Measurements from ENCODE around the gene CD19. TPM values are rescaled to one million over a fixed set of nuclear protein-coding genes. Genes with fewer than 3 reads are reported as not detected.

CD19 gene
- polyA plus RNA-seq, 1 donor from 2014 or later: not detected

DNA sequence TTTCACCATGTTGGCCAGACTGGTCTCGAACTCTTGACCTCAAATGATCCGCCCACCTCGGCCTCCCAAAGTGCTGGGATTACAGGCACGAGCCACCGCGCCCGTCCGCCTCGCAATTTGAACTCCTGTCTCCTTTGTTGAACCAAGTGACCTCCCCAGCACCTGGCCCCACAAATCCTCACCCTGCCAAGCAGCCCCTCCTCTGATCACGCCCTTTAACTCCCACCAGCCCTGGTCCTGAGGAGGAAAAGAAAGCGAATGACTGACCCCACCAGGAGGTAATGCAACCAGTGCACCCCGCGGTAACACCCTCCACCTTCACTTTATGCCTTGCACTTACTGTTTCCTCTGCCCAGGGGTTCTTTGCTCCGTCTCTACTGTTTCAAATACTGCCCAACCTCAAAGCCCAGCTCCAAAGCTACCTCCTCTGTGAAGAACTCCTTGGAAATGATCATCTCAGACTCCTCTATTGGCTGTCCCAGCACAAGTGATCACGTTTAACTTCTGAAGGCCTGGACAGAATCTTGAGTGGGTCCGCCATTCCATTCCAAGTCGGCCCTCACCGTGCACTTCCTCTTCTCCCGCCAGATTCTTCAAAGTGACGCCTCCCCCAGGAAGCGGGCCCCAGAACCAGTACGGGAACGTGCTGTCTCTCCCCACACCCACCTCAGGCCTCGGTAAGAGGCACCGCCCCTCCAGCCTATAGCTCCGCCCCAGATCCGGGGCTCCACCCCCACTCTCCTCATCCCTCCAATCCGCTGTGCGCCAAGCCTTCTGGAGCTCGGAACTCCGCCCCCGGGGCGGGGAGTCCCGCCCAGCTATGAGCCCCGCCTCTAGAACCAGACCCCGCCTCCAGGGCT, 4.4 kb downstream of the CD19 start:
- H3K9me2 ChIP-seq (ENCODE audit: insufficient read depth, low read length): no peaks in the 10 kb centered on the region
- no peaks in the 10 kb centered on the region for H3K36me3 ChIP-seq (ENCODE audit: insufficient read depth, low read length)
- H3K4me2 ChIP-seq (ENCODE audit: low read length): no peak overlapping the region
- H3K27me3 ChIP-seq (ENCODE audit: insufficient read depth, low read depth, low read length): no peaks in the 10 kb centered on the region
- no peaks in the 10 kb centered on the region for H3K9me3 ChIP-seq (ENCODE audit: low read length)
- H2AFZ ChIP-seq (ENCODE audit: low read depth, low read length): no peak overlapping the region
- H3K79me2 ChIP-seq (replicated peaks; ENCODE audit: insufficient read depth, low read length): no peaks in the 10 kb centered on the region
- no peaks in the 10 kb centered on the region for H4K20me1 ChIP-seq (ENCODE audit: insufficient read depth)
- H3K4me3 ChIP-seq (ENCODE audit: low read length): no peak overlapping the region
- H3K27ac ChIP-seq (ENCODE audit: low read length): no peak overlapping the region
- H3F3A ChIP-seq (ENCODE audit: insufficient read depth, low read length, poor library complexity, severe bottlenecking): no peaks in the 10 kb centered on the region
- H3K9ac ChIP-seq (ENCODE audit: low read length): no peak overlapping the region
- no peak for TF ChIP-seq EP300 (conservative IDR thresholded peaks at IDR 0.05; ENCODE audit: poor library complexity, severe bottlenecking)
- TF ChIP-seq MXI1 (conservative IDR thresholded peaks at IDR 0.05; ENCODE audit: poor library complexity, severe bottlenecking): no peak
- TF ChIP-seq, protein P1, sequence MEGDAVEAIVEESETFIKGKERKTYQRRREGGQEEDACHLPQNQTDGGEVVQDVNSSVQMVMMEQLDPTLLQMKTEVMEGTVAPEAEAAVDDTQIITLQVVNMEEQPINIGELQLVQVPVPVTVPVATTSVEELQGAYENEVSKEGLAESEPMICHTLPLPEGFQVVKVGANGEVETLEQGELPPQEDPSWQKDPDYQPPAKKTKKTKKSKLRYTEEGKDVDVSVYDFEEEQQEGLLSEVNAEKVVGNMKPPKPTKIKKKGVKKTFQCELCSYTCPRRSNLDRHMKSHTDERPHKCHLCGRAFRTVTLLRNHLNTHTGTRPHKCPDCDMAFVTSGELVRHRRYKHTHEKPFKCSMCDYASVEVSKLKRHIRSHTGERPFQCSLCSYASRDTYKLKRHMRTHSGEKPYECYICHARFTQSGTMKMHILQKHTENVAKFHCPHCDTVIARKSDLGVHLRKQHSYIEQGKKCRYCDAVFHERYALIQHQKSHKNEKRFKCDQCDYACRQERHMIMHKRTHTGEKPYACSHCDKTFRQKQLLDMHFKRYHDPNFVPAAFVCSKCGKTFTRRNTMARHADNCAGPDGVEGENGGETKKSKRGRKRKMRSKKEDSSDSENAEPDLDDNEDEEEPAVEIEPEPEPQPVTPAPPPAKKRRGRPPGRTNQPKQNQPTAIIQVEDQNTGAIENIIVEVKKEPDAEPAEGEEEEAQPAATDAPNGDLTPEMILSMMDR (IDR thresholded peaks at IDR 0.05; ENCODE audit: poor library complexity, severe bottlenecking): no peak
- TF ChIP-seq RAD21 (conservative IDR thresholded peaks at IDR 0.05): no peak
- TF ChIP-seq POLR2AphosphoS5 (IDR thresholded peaks at IDR 0.05): no peak
- no peak for TF ChIP-seq TAF1 (IDR thresholded peaks at IDR 0.05; ENCODE audit: low read depth)
- no peak for TF ChIP-seq EZH2 (IDR thresholded peaks at IDR 0.05; ENCODE audit: borderline replicate concordance, insufficient read depth, low read length, poor library complexity, severe bottlenecking)
- no peak for TF ChIP-seq SMC3 (conservative IDR thresholded peaks at IDR 0.05; ENCODE audit: poor library complexity)
- TF ChIP-seq, protein P2, sequence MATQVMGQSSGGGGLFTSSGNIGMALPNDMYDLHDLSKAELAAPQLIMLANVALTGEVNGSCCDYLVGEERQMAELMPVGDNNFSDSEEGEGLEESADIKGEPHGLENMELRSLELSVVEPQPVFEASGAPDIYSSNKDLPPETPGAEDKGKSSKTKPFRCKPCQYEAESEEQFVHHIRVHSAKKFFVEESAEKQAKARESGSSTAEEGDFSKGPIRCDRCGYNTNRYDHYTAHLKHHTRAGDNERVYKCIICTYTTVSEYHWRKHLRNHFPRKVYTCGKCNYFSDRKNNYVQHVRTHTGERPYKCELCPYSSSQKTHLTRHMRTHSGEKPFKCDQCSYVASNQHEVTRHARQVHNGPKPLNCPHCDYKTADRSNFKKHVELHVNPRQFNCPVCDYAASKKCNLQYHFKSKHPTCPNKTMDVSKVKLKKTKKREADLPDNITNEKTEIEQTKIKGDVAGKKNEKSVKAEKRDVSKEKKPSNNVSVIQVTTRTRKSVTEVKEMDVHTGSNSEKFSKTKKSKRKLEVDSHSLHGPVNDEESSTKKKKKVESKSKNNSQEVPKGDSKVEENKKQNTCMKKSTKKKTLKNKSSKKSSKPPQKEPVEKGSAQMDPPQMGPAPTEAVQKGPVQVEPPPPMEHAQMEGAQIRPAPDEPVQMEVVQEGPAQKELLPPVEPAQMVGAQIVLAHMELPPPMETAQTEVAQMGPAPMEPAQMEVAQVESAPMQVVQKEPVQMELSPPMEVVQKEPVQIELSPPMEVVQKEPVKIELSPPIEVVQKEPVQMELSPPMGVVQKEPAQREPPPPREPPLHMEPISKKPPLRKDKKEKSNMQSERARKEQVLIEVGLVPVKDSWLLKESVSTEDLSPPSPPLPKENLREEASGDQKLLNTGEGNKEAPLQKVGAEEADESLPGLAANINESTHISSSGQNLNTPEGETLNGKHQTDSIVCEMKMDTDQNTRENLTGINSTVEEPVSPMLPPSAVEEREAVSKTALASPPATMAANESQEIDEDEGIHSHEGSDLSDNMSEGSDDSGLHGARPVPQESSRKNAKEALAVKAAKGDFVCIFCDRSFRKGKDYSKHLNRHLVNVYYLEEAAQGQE (IDR thresholded peaks at IDR 0.05; ENCODE audit: borderline replicate concordance): no peak

DNA sequence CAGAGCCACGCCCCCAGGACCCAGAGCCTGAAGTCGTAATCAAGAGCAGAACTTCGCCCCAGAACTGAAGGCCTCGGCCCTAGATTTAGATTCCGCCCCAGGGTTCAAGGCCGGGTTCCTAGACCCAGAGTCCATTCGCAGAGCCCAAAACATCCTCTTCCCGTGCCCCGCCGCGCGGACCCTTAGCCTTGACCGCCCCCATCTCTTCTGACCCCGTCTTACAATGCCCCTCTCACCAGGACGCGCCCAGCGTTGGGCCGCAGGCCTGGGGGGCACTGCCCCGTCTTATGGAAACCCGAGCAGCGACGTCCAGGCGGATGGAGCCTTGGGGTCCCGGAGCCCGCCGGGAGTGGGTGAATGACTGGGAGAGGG, 5.0 kb downstream of the CD19 start:
- H3F3A ChIP-seq (ENCODE audit: insufficient read depth, low read length, poor library complexity, severe bottlenecking): no peaks in the 10 kb centered on the region
- TF ChIP-seq EZH2 (IDR thresholded peaks at IDR 0.05; ENCODE audit: borderline replicate concordance, insufficient read depth, low read length, poor library complexity, severe bottlenecking): no peak
- no peak for TF ChIP-seq MXI1 (conservative IDR thresholded peaks at IDR 0.05; ENCODE audit: poor library complexity, severe bottlenecking)
- TF ChIP-seq POLR2AphosphoS5 (IDR thresholded peaks at IDR 0.05): no peak
- TF ChIP-seq EP300 (conservative IDR thresholded peaks at IDR 0.05; ENCODE audit: poor library complexity, severe bottlenecking): no peak
- TF ChIP-seq, protein P1 (IDR thresholded peaks at IDR 0.05; ENCODE audit: poor library complexity, severe bottlenecking): no peak
- no peak for TF ChIP-seq TAF1 (IDR thresholded peaks at IDR 0.05; ENCODE audit: low read depth)
- TF ChIP-seq SMC3 (conservative IDR thresholded peaks at IDR 0.05; ENCODE audit: poor library complexity): no peak
- TF ChIP-seq, protein P2 (IDR thresholded peaks at IDR 0.05; ENCODE audit: borderline replicate concordance): no peak
- TF ChIP-seq RAD21 (conservative IDR thresholded peaks at IDR 0.05): no peak
- no peaks in the 10 kb centered on the region for H3K27me3 ChIP-seq (ENCODE audit: insufficient read depth, low read depth, low read length)
- H3K9ac ChIP-seq (ENCODE audit: low read length): no peak overlapping the region
- H3K27ac ChIP-seq (ENCODE audit: low read length): no peak overlapping the region
- H3K9me3 ChIP-seq (ENCODE audit: low read length): no peaks in the 10 kb centered on the region
- H4K20me1 ChIP-seq (ENCODE audit: insufficient read depth): no peaks in the 10 kb centered on the region
- H3K36me3 ChIP-seq (ENCODE audit: insufficient read depth, low read length): no peaks in the 10 kb centered on the region
- H3K79me2 ChIP-seq (replicated peaks; ENCODE audit: insufficient read depth, low read length): no peaks in the 10 kb centered on the region
- H3K4me3 ChIP-seq (ENCODE audit: low read length): no peak overlapping the region
- H2AFZ ChIP-seq (ENCODE audit: low read depth, low read length): no peak overlapping the region
- no peak overlapping the region for H3K4me2 ChIP-seq (ENCODE audit: low read length)
- no peaks in the 10 kb centered on the region for H3K9me2 ChIP-seq (ENCODE audit: insufficient read depth, low read length)

Measured in neural cell (in vitro differentiated cells).